Measurements from ENCODE around the gene KCNAB1.

The KCNAB1 gene

DNA sequence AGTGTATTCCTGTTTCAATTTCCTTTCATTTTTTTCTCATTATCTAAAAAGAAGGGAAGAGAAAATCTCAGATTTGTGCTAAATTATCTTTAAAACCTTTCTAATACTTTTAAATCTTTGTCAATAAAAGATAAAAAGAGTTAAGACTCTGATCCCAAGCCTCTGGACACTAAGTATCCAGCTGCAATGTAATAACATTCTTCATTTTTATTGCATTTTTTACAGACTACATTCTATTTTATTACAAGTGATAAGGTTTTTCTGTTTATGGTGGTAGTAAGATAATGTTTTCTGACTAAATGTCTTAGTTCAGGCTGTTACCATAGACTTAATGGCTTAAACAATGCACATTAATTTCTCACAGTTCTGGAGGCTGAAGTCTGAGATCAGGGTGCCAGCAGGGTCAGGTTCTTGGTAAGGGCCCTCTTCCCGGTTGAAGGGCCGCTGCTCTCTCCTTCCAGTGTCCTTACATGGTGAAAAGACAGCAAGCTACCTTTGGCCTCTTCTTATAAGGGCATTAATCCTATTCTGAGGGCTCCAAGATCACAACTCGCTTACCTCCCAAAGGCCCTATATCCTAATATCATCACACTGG is 19.7 kb downstream of the KCNAB1 start:
- no peak for DNase-seq

DNA sequence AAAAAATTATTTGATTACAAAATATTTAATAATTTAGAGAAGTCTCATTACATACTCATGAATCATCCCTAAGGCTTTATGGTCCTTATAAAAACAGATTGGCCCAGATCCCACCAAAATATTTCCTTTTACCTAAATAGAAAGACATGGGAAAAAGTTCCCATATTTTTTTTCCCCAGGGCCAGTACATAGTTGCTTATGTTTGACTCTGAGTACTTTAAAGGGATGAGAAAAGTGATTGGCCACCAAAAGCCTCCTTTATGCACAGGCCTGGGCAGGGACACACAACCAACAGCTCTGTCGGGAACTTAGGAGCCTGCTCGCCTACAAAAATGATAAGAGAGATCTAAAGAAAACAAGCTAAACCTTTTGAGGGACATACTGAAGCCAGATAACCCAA is 22.3 kb downstream of the KCNAB1 start:
- no peak for DNase-seq

DNA sequence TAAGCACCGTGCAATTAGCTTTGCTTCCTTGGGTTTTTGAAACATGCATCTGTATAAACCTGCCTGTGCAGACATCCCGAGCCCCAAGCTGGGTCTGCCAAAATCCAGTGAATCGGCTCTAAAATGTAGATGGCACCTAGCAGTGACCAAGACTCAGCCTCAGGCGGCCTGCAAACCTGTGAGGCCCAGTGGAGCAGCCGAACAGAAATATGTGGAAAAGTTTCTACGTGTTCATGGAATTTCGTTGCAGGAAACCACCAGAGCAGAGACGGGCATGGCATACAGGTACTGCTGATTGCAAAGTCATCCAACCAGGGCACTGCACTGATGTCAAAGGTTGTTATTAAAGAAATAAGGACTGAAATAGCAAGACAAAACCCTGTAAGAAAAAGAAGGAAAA is 22.8 kb downstream of the KCNAB1 start:
- DNase-seq = no peak

DNA sequence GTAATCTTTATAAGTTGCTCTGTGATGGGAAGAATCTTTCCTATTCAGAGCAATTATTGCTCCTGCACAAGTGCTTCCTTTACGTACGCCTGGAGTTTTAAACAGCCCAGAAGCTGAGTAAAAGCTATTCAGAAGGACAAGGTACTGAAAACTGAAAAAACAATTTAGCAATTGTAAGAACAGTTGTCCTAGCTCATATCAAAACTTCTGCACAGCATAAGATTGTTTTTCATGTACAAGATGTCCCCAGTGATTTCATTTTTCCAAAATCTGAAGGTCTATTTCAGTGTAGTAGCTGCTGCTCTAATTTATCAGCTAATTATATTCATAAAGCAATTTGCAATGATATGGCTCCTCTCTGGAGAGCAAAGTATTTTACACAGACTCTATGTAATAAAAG is 23.7 kb downstream of the KCNAB1 start:
- no peak for DNase-seq

DNA sequence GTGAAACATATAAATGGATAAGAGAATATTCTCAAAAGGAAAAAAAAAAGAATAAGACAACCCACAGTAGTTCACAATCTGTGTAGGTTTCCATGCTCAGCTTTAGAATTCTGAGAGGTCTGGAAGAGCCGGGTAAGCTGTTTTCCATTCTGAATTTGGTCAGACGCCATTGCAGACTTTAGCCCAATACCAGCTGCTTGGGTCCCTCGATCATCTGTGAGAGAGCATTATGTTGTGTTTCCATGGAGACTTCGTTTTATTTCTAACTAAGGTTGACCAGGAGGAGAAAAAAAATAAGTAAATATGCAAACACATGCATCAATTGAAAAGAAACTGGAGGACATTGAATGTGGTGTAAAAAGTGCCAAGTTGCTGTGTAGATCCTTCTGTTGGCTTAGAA is 25.5 kb downstream of the KCNAB1 start:
- no peak for DNase-seq

DNA sequence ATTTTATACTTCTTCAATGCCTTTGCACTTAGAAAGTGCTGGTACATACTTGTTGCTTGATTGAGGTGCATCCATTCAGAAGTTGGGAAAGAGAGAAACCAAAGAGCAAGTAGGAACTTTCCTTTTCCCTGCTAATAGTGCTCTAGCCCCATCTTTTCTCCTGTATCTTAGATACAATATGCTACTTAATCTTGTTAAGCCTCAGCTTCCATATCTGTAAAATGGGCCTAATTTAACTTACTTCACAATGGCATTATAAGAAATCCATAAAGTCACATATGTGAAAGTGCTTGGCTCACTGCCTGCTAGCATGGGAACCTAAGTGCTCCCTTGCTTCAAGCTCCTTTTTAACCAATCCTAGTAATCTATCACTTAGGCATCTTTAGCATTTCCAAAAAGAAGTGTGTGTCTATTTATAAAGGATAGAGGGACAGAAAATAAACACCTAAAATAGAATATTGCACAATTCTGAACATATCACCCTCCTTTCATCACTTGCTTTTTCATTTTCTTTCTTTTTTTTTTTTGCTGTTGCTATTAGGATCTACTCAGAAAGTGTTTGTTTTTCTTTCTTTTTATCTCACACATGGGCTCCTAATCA is 28.1 kb downstream of the KCNAB1 start:
- no peak for DNase-seq

DNA sequence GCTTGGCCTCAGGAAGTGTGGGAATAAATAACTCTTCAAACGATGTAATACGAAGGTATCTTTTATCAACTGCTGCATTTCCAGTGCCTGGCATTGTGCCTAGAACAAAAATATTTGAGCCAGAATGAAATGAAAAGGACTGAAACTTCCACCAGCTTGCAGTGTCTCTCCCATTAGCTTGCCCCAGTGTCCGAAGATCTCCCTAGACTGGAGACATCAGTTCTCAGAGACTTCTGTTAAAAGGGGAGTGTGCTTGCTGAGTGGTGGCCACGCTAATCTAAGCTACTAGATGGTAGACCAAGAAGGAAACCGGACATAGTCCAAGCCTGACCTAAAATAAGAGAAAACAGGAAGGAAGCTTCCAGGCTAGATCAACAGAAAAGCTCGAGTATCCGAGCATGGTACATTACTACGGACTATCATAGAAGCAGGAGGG is 28.6 kb downstream of the KCNAB1 start:
- no peak for DNase-seq

DNA sequence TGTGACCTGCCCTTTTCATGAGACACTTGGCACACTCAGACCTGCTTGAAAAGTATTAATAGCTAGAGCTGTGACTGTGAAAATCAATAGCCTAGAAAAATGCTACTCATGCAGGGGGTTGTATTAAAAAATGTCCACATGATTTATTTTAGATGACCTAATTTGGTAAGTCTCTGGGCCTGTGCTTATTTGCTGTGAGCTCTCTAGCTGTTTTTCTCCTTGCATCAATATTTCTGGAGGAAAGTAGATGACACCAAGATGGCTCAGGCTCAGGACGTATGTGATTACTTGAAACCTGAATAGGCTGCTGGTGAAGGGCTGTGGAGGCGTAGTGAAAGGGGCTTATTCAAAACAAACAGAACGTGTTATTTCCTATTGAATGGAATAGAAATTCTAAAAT is 29.5 kb downstream of the KCNAB1 start:
- DNase-seq = no peak

DNA sequence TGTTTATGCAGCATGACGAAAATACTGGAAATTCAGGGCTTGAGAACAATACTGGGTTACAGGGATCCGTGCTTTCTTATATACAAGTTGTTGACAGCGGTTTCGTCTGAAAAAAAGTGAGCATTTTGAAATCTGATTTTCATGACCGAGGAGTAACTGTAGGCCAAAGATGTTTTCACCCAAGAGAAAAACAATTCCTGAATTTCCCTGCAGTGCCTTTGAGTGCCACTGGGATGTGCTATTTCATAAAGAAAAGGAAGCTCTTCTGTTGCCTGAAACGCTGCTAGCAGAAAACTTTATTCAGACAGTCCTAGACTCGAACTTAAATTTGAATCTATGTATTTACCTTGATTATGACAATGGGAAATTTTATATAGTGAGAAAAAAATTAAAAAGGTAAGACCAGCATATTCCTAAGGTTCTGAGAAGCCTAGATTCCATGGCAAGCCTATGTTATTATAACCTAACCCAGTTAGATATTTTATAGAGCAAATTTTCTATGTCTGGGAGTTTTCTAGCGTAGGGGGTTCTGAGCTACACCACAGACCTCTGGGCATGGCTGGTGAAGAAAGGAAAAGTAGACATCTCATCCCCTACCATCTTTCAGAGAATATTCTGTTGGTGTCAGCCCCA is 30.2 kb downstream of the KCNAB1 start:
- DNase-seq = peak; percentile 46

DNA sequence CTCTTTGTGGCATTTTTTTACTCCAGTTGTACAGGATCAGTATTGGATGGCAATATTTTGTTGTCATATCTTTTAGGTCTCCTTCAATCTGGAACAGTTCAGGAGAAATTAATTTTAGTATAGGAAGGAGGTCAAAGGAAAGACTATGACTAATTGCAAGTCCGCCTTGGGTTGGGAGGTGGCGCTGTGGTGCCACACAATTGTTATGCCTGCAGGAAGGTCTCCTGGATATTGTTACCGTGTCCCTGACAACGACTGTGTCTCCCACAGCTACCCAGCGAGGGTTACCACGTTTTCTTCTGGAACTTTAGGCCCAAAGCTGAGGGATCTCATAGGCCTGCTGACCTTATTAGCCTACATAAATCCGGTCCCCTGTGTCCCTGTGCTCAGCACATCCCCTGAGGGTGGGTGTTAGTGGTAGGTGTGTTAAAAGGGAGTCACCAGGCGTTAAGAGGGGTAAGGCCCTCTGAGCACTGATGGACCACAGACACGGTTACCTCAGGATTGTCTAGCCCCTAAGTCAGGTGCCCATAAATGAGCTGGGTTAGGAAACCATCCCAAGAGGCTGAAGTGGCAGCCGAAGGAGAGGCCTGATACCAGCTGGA is 31.5 kb downstream of the KCNAB1 start:
- DNase-seq = peak; percentile 62

DNA sequence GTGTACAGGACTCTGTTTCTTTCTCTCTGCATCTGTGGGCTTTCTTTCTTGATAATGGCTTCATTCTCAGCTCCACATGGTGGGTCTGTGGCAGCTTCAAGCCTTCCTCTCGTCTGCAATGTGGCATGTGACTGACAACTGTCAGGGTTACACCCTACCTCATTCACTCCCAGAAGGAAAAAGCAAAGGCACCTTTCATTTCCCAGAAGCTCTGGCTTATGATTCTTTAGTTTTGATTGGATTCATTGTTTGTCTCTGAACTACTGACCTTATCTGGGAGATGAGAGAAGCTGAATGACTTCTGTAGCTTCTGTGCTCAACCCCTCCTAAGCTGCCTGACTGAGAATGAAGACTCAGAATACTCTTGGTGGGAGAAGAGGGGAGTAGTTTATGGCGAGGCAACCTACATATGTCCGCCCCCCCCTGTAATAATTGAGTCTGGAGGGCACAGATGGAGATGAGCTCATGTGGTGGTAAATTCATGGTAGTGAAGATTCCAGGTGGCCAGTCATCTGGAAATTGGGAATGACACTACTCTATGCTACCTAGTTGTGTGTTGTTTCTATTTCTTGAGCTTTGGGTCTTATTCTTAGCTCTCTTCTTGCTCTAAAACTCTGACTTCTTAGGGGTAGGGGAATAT is 38.4 kb downstream of the KCNAB1 start:
- DNase-seq = no peak

DNA sequence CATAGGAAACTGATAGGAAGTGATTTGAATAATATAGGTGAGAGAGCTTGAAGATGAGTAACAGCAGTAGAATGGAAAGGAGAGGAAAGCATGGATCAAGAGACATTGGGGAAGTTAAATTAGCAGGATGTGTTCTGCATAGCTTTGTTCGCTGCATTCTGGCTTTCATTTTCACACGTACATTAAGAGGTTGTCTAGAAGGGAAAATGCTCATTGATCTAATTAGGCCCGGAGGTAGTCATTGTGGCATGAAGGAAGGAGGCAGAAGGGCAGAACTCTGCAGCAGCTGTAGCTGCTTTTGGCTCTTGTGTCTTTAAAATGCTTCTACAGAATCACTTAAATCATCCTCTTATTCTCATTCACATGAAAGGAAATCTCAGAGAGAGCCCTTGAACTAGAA is 40.3 kb downstream of the KCNAB1 start:
- no peak for DNase-seq

DNA sequence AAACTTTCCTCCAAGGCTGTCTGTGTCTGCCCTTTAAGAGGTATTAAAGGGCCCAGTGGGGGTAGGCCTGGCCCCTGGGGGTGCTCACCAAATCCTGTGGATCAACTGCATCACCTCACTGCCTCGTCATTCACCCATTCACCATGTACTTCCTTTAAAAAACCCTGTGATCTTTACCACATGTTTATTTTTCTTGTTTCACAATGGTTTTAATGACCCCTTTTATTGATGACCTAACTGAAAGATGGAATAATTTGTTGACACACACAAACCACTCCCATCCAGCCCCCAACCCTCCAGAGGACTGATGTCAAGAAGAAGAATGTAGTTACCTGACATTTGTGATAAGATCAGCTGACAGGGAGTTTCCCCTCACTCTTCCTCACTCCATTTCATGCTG is 40.8 kb downstream of the KCNAB1 start:
- DNase-seq = no peak

DNA sequence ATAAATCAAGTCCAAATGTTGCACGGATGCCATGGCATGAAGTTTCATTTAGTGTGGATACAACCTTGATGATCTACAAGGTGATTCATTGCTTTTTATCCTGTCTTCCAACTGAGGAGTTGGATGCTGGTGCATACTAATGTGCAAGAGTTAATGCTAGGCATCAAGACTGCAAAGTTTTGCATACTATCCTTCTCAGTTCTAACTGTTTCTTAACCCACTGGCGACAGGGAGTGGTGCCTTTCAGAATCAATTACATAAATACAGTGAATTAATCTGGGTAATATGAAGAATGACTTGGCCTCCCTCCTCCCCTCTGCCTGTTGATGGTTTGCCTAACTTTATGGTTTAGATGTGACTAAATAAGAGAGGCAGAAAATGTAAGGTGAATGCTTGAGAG is 43.5 kb downstream of the KCNAB1 start:
- DNase-seq = no peak

DNA sequence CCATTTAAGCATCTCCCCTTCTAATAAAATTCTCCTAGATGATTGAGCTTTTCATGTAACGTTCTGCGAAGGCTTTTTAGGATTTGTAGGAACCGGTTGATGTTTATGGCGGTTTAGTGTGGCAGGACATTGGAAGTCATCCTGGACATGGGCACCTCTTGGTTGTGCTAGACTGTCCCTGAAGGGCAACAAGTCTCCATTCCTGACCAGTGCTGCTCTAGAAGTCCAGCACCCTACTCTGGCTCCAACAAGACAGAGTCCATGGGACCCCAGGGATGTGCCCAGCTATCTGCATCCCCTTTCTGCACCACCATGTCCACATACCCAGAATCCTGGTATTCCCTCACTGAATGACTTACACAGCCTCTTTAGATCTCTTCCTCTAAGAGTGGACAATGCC is 46.4 kb downstream of the KCNAB1 start:
- DNase-seq = no peak

DNA sequence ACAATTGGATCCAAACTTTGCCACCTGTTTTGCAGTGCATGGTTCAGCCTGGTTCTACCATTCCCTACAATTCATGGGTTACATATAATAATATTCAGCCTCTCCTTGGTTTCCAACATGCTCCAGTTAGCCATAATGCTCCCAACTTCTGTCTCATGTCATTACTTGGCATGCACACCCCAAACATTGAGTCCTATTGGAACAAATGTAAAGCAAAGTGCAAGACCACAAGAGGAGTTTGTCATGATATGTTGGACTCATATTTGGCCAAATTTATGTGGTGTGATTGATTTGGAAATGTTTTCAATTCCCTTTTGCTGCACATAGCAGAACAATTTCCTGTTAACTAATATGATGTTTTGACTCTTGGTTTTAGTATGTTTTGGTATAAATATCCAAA is 50.2 kb downstream of the KCNAB1 start:
- DNase-seq = no peak

DNA sequence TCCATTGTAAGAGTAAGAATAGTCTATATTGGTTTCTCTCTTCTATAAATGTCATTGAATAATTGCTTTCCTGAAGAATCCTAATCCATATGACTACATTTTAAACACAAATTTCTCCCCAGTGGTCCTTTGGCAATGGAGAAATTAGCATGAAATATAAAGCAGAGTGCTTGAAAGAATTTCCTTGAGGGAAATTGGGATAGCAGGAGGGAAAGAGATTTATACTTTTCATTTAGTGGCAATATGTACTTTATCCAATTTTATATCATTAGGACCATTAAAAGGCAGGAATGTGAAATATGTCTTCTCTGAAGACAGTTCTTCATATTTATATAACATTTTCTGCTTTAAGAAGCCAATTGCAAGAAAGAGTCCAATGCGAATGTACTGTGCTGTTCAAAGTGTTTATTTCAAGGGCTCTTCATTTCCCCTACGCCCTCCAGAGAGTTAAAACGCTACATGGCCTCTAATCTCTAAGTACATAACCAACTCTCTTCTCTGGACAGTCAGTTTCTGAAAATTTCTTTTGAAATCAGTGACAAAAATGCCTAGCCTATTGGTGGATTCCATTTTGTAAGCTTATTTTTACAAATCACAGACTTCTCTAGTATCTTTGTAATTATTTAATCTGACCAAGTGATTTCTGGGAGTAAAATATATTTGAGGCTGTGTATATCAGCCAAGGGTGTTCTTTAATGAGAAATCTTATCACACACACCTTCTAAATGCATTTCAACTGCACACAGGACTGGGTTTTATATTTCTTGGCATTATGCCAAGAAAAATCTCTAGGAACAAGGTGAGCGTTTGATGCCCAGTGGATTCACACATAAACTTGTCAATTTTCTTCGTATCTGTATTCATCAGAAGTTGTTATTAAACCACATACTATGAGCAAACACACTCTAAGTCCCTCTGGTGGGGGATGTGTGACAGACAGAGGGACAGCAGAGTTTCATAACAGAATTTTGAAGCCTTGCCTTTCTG is 51.2 kb downstream of the KCNAB1 start:
- DNase-seq = no peak

DNA sequence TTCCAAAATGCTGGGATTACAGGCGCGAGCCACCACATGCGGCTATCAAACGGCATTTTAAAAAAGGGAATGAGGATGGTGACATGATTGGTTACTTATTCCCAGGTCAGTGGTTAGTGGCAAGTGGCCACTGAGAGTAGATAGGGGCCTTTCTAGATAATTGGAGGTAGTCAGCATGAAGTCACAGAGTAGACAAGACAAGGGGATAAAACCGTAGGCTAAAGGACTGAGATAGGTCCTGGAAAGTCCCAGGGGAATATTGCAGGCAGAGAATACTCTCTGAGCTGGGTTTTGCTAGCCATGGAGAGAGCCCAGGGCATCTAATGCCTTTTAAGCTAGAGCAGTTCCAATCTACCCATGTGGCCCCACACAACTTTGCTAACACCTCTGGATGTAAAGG is 52.2 kb downstream of the KCNAB1 start:
- no peak for DNase-seq

DNA sequence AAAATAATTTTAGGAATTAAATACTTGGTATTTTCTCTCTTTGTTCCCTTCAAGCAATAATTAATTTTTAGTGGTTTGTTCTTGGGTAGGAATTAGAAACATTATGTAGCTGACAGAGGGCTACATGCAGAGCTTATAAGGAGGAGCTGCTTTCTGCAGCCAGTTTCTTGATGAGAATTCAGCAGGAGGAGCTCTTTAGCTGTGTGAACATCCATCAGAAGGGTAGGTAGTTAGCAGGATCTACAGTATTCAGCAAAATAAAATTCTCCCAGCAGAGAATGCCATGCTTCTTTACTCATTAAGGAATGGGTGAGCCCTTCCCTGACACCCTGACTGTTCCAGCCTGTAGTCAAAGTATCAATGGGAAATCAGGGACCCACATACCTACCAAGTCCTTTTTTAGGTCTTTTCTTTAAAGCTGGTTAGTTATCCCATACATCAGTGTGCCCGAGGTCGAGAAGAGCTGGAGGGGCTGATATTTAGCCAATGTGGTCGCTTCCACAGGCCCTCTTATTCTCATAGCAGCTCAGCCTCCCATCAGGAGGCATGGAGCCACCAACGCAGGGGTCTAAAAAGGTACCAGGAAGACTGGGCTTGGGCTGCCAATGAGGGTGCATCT is 54.0 kb downstream of the KCNAB1 start:
- no peak for DNase-seq

DNA sequence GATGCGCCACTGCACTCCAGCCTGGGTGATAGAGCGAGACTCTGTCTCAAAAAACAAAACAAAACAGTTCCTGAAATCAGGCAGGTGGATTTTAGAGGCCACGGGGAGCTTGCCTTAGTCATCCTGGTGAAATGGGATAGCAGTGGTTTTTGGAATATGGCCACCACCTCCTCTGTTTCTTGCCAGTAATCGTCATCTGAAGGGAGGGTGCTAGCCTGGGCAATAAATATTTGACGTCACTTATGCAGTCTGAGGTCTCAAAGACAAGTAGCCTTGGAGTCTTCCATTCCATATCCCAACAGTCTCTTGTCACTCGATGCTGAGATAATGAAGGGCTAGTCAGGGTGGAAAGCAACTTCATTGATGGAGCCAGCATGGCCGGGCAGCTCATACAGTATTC is 55.2 kb downstream of the KCNAB1 start:
- no peak for DNase-seq

DNA sequence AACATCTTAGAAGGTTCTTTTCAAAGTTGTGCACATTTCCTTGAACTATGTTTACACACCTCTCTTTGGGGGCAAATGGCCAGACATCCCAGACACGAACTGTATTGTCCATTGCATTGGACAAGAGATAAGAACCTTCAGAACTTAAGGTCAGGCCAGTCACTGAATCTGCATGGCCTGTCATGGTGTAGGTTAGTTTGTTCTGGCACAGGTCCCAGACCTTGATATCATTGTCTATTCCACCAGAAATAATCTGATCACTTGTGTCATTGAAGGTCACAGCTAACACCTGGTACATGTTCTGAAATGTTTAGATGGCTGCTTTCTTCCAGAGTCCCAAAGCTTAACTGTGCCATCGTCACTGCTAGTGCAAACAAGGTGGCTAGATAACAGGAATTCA is 55.7 kb downstream of the KCNAB1 start:
- no peak for DNase-seq

DNA sequence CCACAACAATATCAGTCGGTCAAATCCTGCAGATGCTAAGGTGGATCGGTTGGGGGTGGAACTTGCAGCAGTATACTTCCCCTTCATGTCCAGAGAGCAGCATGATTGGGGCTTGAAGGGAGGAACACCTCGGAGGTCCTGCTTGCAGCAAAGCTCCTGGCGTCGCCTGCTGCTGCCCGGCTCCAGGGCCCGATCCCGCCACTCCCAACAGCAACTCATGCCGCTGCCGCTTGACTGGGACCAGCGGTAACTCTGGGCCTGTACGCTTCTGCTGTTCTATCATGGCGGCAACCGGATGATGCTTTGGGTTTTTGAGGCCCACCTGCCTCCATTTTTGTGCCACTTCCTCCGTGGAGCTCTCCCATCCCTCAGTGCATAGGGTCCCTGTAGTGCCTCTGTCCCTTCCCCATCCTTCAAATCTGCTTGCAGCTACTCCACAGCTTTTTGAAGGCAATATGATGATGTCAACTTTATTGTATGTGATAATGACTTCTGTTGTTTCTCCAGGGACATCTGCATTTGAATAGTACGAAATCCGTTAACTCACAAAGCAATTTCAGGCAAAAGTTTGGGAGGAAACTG is 56.3 kb downstream of the KCNAB1 start:
- DNase-seq = no peak

Data from stimulated activated CD4-positive, alpha-beta T cell treated with anti-CD3 and anti-CD28 coated beads, Interleukin-4, amount 100 ng/mL, for 24 hours (primary cell).